IPS-NIHi11 (cell line): ENCODE results near the gene HPN.
A peak's percentile ranks its signal among the peaks of the same experiment; 100 is the strongest.
"Not testable (repeated sequence)": the region's sequence is repeated elsewhere in the genome, so short reads cannot be mapped to it uniquely, and the experiment has no call there.

ENCODE experiments used
- DNase-seq: peaks from one replicate; pipeline ENCODE4 v3.0.0; 2012; ENCODE audit warnings: mixed read lengths, low spot score

The HPN gene

DNA sequence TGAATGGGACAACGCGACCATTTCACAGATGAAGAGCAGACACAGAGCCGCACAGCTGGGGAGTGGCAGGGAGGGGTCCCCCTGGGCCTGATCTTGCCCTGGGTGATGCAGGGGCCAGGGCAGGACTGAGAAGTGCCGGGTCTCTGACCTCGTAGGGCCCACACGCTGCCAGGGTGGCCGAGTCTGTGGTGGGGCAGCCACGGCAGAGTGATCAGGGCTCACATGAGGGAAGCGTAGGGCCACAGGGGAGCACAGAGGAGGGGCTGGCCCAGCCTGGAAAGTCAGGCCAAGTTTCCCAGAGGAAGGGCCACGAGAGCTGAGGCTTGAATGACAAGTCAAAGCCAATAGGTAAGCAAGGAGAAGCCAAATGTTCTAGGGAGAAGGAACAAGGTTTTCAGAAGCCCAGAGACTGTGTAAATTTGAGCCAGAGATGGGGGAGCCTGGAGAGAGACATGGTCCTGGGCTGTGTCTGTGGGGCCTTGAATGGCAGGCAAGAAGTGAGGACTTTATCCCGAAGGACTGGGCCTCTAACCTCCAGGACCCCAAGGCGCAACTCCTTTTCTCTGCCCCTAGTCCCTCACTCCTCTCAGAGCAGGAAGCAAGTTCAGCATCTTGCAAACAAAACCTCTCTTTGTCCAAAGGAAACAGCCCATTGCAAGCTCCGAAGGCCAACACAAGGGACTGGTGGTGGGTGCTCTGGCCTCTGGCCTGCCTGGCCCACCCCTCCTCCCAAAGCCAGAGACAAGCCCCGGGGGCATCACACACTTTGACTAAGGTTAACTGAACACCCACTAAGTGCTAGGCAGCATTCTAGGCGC lies 42.4 kb downstream of the HPN start:
- DNase-seq: peak; percentile 5

DNA sequence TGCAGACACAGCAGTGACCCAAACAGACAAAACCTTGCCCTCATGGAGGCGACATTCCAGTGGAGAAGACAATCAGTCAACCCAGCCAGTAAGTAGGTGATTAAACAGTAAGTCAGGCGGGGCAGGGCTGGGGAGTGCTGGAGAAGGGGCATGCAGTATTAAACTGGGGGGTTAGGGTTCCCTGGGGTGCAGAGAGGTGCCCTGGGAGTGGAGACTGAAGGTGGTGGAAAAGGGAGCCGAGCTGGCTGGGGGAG lies 42.9 kb downstream of the HPN start:
- DNase-seq: peak; percentile 11

DNA sequence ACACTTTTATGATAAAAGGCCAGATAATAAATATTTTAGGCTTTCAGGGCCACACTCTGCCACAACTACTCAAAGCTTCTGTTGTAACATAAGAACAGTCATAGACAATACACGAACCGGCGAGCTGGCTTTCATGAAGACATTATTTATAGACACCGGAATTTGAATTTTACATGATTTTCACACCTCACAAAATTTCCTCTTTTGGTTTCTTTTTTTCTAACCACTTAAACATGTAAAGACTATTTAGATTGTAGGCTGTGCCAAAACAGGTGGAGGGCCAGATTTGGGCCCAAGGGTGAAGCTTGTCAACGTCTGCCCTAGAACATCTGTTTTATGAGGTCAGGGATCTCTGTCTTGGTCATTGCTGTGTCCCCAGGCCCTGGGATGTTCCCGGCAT lies 44.4 kb downstream of the HPN start:
- DNase-seq: no peak

DNA sequence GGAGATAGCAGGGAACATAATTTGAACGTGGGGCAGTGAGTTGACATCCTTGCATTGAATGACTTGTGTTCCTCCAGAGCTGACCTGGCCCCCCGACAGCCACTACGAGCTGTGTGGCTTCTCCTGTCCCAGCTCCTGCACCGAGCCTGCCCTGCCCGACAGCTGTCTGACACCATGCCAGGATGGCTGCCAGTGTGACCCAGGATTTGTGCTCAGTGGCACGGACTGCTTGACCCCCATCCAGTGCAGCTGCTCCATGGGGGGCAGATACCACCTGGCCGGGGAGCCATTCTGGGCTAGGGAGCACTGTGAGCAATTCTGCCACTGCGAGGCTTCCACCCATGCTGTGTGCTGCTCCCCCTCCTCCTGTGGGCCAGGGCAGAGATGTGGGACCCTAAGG lies 44.9 kb downstream of the HPN start:
- no peak for DNase-seq

DNA sequence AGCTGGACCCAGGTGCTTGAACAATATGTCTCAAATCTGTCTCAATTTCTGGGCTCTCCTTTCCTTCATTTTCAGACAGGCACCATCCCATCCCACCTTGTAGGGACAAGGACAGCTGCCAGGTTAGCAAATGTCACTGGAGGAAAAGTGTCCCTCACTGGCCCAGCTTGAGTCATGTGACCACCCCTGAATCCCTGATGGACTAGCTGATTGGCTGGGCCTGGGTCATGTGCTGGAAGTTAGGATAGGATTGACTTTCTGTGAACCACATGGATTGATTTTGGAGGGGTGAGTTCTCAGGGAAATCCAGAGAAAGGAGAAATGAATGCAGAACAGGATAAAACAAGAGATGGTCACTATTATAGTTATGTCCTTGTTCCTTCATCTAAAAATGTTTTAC lies 45.9 kb downstream of the HPN start:
- peak; percentile 27 for DNase-seq

DNA sequence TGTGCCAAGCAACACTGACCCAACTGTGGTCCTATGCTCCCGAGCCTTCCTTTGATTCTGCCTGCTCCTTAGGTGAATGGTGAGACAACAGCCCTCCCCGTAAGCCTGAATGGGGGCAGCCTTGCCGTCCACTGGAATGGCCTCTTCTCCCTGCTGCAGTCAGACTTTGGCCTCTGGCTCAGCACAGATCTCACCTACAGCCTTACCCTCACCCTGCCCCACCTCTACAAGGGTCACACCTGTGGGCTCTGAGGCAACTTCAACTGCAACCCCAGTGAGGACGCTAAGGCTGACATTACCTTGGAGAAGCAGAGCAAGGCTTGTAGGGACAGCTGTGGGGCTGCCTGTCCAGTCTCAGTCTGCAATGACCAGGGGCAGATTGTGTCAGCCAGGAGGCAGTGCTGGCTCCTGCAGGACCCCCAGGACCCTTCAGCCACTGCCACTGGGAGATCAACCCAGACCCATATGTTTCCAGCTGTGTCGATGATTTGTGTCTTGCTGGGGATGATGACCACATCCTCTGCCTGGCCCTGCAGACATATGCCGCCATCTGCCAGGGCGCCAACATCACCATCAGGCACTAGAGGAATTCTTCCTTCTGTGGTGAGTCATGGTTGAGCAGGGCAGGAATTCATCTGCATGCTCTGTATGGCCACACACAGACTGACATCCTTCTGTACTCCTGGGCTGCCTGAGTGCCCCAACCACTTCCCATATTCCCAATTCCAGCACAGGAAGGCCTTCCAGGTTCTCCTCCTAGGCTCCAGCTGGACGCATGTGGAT lies 46.8 kb downstream of the HPN start:
- peak; percentile 9 for DNase-seq

DNA sequence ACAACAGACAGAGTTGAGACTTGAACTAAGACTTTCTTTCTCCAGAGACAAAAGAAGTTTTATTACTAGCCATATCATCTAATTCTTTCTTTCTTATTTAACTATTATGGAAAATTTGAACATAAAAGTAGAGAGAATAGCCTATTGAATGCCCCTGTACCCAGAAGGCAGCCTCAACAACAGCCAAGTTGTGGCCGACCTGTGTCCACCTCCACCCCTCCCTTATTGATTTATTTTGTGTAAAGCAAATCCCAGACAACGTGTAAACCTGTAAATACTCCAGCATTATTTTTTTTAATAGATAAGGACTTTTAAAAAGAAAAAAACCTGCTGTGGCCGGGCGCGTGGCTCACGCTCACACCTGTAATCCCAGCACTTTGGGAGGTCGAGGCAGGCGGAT lies 48.0 kb downstream of the HPN start:
- DNase-seq: no peak

DNA sequence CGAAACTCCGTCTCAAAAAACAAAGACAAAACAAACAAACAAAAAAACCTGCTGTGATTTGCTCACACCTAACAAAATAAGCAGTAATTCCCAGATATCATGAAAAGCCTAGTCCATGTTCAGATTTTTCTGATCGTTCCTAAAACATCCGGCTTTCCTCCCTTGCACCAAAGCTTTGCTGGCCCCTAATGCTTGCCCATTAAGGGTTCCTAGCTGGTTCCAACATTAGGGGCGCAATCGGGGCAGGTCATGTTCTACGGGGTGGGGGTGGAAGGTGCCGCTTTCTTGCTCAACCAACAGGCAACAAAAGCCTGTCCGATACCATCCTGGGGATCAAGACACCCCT lies 48.6 kb downstream of the HPN start:
- no peak for DNase-seq

DNA sequence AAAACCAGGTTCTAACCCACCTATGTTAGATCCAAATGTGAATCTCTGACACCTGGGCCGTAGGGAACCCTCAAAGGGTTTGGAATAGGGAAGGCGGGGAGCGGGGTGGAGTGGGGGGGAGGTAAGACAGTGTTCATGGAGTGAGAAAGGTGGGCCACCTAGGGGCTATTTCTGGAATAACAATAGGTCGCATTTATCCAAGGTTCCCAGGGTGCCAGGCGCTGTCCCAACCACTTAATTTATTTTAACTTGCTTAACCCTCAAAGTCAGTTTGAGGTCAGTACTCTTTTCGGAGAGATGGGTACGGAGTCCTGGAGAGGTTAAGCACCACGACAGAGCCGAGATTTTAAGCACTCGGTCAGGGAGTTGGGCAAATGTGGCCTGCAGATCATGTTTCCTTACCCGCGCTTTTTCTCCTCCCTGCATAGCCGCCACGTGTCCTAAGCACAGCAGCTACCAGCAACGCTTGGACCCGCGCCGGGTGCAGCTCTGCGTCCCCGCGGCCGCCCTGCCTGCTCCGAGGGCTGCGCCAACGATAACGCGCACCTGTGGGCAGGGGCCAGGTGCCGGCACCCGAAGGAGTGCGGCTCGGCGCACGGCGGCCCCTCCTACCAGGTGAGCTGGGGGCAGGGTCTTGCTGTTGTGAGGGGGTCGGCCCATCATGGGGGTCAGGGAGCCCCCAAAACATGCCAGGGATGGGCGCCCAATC lies 49.1 kb downstream of the HPN start:
- DNase-seq: peak; percentile 87

DNA sequence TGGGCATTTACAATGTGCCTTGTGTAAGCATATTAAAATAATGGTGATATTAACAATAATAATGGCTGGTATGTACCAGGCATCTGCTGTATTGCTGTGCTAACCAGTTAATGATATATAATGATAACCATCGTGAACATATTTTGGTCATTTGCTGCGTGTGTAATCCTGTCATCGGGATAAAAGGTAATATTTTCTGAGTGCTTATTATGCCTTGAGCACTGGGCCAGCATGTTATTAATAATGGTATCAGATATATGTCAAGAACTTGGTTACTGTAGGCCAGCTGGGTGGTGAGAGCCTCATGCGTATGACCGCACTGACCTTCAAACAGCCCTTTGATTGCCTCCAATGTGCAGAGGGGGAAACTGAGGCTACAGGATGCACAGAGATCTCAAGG lies 51.9 kb downstream of the HPN start:
- no peak for DNase-seq

DNA sequence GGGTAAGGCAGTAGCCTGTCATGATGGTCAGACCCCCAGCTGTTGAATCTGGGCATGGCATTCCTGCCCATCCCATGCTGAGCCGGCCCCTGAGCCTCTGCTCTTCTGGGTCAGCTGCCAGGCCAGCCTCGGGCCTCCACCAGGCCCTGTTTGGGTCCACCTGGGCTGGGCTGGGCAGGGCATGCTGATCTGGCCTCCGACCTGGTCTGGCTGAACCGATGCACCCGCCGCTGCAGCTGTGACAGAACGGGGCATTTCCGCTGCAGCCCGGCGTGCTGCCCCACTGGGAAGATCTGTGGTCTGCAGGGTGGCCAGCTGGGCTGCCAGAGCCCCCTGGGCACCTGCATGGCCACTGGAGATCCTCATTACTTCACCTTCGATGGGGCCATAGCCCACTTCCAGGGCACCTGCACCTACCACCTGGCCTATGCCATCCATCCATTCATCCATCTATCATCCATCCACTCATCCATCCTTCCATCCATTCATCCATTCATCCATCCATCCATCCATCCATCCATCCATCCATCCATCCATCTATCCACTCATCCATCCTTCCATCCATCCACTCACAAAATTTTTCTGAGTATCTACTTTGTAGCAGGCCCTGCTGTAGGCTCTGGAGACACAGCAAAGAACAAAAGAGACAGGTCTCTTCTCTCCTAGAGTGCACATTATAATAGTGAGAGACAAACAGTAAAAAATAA lies 52.6 kb downstream of the HPN start:
- DNase-seq: no peak

DNA sequence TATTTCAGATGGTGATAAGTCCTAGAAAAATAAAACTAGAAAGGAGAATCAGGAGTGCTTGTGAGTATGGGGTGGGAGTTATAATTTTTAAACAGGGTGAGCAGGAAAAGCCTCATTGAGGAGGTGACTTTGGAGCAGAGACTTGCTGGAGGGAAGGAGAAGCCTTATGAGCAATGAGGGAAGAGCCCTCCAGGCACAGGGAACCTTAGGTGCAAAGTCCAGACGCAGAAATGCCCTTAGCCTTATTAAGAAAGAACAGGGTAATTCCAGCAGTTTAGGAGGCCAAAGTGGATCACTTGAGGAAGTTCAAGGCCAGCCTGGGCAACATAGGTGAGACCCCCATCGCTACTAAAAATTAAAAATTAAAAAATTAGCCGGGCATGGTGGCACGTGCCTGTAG lies 53.1 kb downstream of the HPN start:
- no peak for DNase-seq

DNA sequence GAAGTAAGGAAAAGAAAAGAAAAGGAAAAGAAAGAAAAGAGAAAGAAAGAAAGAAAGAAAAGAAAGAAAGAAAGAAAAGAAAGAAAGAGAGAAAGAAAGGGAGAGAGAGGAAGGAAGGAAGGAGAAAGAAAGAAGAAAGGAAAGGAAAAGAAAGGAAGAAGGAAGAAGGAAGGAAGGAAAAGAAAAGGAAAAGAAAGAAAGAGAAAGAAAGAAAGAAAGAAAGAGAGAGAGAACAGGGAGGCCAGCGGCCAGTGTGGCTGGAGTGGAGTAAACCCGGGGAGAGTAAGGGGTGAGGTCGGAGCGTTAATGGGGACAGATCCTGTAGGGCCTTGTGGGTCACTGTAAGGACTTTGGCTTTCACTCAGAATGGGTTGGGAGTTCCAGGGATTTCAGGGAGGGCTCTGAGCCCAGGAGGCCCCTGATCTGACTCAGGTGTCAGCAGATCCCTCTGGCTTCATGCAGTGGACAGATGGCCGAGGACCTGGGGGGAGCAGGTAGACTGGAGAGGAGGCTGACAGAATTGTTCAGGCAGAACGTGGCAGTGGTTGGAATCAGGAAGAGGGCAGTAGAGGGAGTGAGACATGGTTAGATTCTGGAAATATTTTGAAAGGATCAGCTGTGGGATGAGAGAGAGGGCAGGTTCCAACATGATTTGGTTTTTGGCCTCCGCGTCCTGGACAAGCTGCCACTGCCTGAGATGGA lies 54.3 kb downstream of the HPN start:
- no peak for DNase-seq

DNA sequence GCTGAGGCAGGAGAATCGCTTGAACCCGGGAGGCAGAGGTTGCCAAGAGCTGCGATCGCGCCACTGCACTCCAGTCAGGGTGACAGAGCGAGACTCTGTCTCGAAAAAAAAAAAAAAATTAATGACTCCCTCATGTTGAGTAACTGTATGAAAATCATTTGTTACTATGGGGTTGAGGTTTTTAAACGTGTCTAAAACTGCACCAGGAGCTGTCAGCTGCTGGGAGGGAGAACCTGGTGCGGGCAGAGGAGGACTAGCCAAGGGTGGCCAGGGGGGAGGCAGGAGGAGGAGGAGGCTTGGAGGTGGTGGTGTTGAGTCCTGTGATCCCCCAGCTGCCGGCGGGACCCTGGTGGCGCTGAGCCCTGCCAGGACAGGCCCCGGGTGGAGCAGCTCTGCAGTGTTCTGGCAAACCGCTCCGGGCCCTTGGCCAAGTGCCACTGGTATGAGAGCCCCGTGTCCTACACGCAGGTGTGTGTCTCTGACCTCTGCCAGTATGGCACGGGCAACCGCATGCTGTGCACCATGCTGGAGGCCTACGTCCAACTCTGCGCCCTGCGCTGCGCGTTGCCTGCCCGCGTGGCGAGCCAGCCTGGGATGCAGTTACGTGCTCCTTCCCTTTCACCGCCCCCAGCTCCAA lies 57.0 kb downstream of the HPN start:
- DNase-seq: no peak

DNA sequence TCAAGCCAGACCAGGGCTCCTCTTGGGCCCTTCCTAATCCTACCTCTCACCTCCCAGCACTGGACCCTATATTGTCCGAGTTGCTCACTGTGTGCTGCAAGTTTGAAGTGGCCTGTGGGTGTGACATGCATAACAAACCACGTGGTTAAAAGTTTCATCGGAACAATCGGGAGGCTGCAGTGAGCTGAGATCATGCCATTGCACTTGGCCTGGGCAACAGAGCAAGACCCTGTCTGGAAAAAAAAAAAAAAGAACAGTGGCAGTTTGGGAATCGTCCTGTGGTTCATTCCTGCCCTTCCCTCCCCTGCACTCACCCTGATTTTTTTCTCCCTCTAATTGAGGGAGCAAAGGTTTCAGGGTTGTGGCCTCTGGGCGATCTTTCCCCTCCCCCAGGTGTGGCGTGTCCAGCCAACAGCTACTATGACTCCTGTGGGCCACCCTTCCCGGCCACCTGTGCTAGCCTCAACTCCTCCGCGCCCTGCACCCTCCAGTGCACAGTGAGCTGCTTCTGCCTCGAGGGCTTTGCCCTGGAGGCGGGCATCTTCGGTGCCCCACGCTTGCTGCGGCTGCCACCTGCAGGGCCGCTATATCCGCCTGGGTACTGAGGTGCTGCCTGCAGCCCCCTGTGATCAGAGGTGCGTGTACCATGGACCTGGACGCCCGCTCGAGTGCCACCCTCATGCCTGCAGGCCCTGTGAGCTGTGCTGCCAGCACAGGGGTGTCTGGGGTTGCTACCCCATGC lies 57.8 kb downstream of the HPN start:
- no peak for DNase-seq

DNA sequence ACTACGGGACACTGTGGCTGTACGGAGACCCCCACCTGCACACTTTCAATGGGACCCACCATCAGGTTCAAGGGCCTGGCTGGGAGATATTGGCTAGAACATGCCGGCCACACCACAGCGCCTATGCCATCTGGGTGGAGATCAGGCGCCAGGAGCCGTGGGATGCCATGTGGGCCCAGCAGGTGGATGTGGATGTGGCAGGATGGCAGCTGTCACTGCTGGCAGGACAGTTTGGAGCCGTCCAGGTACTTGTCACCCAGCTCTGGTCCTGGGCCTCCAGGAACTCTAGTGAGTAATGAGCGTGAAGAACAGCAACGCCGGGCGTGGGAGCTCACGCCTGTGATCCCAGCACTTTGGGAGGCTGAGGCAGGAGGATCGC lies 58.4 kb downstream of the HPN start:
- no peak for DNase-seq

DNA sequence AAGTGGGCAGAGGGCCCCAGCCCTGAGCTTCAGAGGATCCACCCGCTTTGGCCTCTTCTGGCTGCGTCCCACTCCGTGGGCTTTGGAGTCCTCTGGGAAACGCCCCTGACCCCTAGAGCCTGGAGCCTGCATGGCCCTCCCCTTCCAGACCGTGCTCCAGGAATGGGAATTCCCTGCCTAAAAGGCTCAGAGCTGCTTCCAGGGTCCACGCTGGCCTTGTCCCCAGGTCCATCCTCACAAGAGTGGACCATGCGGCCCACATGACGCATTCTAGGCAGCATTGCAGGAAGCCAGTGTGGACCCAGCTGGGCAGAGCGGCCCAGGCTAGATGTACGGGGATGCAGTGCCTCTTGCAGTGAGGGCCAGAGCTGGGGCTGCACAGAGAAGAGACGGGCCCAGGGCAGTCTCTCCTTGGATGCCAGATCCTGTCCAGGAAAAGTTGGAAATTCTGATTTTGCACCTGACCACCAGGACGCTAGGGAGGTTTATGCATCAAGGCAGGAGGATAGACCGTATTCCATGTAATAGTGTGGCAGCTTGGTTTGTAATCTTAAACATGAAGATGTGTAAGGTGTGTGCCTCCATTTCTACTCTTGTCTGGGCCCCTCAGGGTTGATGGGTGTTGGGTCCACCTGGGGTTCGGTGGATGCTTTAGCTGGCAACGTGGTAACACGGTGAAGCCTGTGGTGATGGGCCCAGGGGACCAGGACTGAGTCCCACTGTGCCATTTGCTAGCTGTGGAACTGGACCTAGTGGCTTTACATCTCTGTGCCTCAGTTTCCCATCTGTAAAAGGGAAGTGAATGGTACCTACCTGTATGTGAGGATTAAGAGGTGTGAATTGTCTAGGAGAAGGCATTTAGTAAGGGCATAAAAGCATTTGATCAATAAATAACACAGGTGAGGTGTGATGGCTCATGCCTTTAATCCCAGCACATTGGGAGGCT lies 59.3 kb downstream of the HPN start:
- DNase-seq: no peak

DNA sequence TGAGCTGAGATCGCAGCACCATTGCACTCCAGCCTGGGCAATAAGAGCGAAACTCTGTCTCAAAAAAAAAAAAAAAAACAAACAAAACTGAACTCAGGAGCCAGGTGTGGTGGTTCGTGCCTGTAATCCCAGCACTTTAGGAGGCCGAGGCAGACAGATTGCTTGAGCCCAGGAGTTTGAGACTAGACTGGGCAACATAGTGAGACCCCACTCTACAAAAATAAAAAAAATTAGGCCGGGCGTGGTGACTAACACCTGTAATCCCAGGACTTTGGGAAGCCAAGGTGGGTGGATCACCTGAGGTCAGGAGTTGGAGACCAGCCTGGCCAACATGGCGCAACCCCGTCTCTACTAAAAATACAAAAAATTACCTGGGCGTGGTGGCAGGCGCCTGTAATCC lies 60.4 kb downstream of the HPN start:
- DNase-seq: not testable (repeated sequence)

DNA sequence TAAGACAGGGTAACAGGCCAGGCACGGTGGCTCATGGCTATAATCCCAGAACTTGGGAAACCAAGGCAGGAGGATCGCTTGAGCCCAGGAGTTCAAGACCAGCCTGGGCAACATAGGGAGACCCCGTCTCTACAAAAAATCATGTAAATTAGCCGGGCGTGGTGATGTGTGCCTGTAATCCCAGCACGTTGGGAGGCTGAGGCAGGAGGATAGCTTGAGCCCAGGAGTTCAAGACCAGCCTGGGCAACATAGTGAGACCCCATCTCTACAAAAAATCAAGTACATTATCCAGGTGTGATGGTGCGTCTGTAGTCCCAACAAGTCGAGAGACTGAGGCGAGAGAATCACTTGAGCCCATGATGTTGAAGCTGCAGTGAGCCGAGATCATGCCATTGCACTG lies 62.1 kb downstream of the HPN start:
- DNase-seq: not testable (repeated sequence)

DNA sequence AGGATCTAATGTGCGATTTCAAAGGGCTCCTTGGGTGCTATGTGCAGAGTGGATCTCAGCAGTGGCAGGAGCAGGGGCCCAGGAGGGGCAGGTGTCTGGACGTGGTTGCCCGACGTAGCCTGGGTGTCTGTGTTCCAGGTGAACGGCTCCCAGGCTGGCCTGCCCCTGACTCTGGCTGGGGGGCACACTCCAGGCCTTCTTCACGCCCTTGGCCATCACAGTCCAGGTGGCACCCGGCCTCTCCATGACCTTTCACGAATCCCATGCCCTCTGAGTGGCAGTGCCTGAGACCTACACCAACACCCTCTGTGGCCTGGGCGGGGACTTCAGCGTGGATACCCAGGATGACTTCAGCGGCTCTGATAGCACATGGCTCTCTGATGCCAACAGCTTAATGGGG lies 62.8 kb downstream of the HPN start:
- DNase-seq: no peak
